Chondrocyte (in vitro differentiated cells): ENCODE results near the gene ACAP2. TPM values are rescaled to one million over a fixed set of nuclear protein-coding genes. Genes with fewer than 3 reads are reported as not detected.
A peak's percentile ranks its signal among the peaks of the same experiment; 100 is the strongest.

Experiments used
- DNase-seq: peaks from one replicate; pipeline ENCODE4 v3.0.0; 2021; ENCODE audit warnings: mixed read lengths, low spot score
- H3K27ac Mint-ChIP-seq: one replicate; pipeline ENCODE4 v1.8.0; 2021; ENCODE audit warnings: mild to moderate bottlenecking, moderate library complexity, mixed read lengths; ENCODE audit not compliant: unreplicated experiment
- H3K27me3 Mint-ChIP-seq: 2 replicates; pipeline ENCODE4 v1.8.0; 2021; ENCODE audit warnings: low read depth, mixed read lengths
- H3K36me3 Mint-ChIP-seq: 2 replicates; pipeline ENCODE4 v1.8.0; 2021; ENCODE audit warnings: low read depth, mixed read lengths
- H3K4me1 Mint-ChIP-seq: 2 replicates; pipeline ENCODE4 v1.8.0; 2021; ENCODE audit warnings: low read depth, mild to moderate bottlenecking, mixed read lengths
- H3K4me3 Mint-ChIP-seq: one replicate; pipeline ENCODE4 v1.8.0; 2021; ENCODE audit warnings: mild to moderate bottlenecking, moderate library complexity, mixed read lengths; ENCODE audit not compliant: unreplicated experiment
- H3K9me3 Mint-ChIP-seq: 2 replicates; pipeline ENCODE4 v1.8.0; 2021; ENCODE audit warnings: low read depth, mixed read lengths
- total RNA-seq: library from RNA; stranded (reverse); gene quantifications from 3 replicates; pipeline ENCODE4 v1.2.1, GENCODE V29; 2021
- TF ChIP-seq, protein P1 (sequence below): fragments of 200-600 bp; sonication (generic); IDR thresholded peaks from 2 replicates; pipeline ENCODE4 v1.5.0; 2021; ENCODE audit warnings: antibody characterized with exemption, mild to moderate bottlenecking, moderate library complexity

Gene ACAP2
- total RNA-seq, 1 donor from 2014 or later = 43.3 TPM

- H3K27ac Mint-ChIP-seq = peak overlapping the region; percentile 95
- TF ChIP-seq, protein P1, sequence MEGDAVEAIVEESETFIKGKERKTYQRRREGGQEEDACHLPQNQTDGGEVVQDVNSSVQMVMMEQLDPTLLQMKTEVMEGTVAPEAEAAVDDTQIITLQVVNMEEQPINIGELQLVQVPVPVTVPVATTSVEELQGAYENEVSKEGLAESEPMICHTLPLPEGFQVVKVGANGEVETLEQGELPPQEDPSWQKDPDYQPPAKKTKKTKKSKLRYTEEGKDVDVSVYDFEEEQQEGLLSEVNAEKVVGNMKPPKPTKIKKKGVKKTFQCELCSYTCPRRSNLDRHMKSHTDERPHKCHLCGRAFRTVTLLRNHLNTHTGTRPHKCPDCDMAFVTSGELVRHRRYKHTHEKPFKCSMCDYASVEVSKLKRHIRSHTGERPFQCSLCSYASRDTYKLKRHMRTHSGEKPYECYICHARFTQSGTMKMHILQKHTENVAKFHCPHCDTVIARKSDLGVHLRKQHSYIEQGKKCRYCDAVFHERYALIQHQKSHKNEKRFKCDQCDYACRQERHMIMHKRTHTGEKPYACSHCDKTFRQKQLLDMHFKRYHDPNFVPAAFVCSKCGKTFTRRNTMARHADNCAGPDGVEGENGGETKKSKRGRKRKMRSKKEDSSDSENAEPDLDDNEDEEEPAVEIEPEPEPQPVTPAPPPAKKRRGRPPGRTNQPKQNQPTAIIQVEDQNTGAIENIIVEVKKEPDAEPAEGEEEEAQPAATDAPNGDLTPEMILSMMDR = no peak
- H3K36me3 Mint-ChIP-seq = peaks cover 7% of the 10 kb centered on the region
- DNase-seq = no peak
- no peak overlapping the region for H3K4me3 Mint-ChIP-seq
- peaks cover 7% of the 10 kb centered on the region for H3K9me3 Mint-ChIP-seq
- peaks cover 44% of the 10 kb centered on the region for H3K4me1 Mint-ChIP-seq
- H3K27me3 Mint-ChIP-seq = no peaks in the 10 kb centered on the region
These were observed 89.8 kb downstream of the ACAP2 start for GRCh38 chr3:195352895-195353488.

DNA sequence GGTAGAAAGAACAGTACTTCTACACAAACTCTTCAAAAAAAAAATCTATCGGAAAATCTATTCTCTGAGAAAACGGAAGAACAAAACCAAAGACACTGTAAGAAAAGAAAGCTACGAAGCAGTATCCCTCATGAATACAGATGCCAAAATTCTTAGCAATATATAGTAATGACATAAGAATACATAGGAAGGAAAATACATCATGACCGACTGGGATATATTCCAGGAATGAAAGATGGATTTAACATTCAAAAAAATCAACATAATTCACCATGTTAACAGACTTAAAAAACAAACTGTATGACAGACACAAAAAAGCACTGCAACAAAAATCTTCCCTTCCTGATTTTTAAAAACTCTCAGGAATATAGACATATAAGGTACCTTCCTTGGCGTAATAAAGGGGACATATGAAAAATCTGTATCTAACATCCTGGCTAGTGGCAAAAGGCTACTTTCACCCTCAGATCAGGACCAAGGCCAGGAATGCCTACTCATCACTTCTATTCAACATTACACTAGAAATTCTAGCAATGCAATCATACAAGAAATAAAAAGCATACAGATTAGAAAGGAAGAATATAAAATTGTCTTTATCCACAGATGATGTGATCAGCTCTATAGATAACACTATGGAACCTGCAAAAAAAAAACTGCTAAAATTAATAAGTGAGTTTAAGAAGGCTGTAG is 94.2 kb downstream of the ACAP2 start:
- Mint-ChIP-seq H3K27ac (no peak overlapping the region), H3K36me3 (peaks cover 4% of the 10 kb centered on the region), H3K27me3 (no peaks in the 10 kb centered on the region), H3K9me3 (no peaks in the 10 kb centered on the region), H3K4me3 (no peak overlapping the region), H3K4me1 (peaks cover 22% of the 10 kb centered on the region)
- TF ChIP-seq, protein P1 = no peak
- DNase-seq = no peak

- TF ChIP-seq, protein P1 = no peak
These were observed 105.1 kb downstream of the ACAP2 start for GRCh38 chr3:195337747-195338146.

DNA sequence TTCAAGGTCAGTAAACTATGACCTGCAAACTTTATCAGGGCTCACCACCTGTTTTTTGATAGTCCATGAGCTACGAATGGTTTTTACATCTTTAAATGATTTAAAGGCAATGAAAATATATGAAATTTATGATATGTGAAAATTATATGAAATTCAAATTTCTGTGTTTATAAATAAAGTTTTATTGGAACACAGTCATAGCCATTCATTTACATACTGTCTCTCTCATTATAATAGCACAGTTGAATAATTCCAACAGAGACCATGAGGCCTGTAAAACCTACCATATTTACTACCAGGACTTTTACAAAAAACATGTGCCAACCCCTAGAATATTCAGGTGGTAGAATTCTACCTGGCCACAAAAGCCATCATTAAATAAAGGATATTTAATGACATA is 107.9 kb downstream of the ACAP2 start:
- H3K27ac Mint-ChIP-seq = no peak overlapping the region
- DNase-seq = no peak
- H3K4me1 Mint-ChIP-seq = peaks cover 13% of the 10 kb centered on the region
- no peaks in the 10 kb centered on the region for H3K27me3 Mint-ChIP-seq
- H3K36me3 Mint-ChIP-seq = peaks cover 16% of the 10 kb centered on the region
- no peaks in the 10 kb centered on the region for H3K9me3 Mint-ChIP-seq
- H3K4me3 Mint-ChIP-seq = no peak overlapping the region
- TF ChIP-seq, protein P1 = no peak

More at GRCh38 chr3:195337747-195338146, 105.1 kb downstream of the ACAP2 start:
- Mint-ChIP-seq H3K36me3 (peaks cover 8% of the 10 kb centered on the region), H3K4me3 (no peak overlapping the region), H3K27ac (no peak overlapping the region), H3K27me3 (no peaks in the 10 kb centered on the region), H3K9me3 (no peaks in the 10 kb centered on the region), H3K4me1 (peaks cover 13% of the 10 kb centered on the region)
- DNase-seq = no peak

- H3K27me3 Mint-ChIP-seq = no peaks in the 10 kb centered on the region
- no peaks in the 10 kb centered on the region for H3K4me1 Mint-ChIP-seq
- DNase-seq = no peak
- no peak overlapping the region for H3K27ac Mint-ChIP-seq
- H3K4me3 Mint-ChIP-seq = no peak overlapping the region
- peaks cover 18% of the 10 kb centered on the region for H3K36me3 Mint-ChIP-seq
- TF ChIP-seq, protein P1 = no peak
- no peaks in the 10 kb centered on the region for H3K9me3 Mint-ChIP-seq
These were observed 123.8 kb downstream of the ACAP2 start for GRCh38 chr3:195319060-195319459.
